GM12801 (cell line): Measurements from ENCODE around the gene CLC.

ENCODE experiments used
- TF ChIP-seq, protein P1 (sequence below): IDR thresholded peaks from one replicate; pipeline ENCODE4 v1.5.1; 2011; ENCODE audit warnings: control low read depth; ENCODE audit not compliant: insufficient read length; ENCODE audit errors: extremely low read depth

The CLC gene

DNA sequence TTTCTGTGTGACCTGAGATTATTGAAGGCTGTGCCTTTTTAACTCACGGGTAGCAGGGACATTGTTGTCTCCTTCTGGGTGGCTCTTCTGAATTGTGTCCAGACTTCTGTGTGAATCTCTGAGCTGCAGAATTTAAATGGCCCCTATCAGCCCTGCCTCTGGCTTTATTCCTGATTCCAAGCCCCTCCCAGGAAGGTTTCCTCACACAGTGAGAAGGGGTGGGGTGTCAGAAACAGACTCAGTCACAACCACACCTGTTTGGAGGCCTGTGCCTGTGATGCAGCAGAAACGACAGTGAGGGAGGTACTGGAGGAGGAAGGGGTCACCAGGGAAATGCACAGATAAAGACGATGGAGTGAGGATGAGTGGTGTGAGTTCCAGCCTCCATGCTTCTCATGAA, at the start of gene CLC:
Gene CLC (minus strand): TSS at position 139 of the 400 bp plus-strand sequence. CDS start 77 bp downstream, at position 62.
- TF ChIP-seq, protein P1, sequence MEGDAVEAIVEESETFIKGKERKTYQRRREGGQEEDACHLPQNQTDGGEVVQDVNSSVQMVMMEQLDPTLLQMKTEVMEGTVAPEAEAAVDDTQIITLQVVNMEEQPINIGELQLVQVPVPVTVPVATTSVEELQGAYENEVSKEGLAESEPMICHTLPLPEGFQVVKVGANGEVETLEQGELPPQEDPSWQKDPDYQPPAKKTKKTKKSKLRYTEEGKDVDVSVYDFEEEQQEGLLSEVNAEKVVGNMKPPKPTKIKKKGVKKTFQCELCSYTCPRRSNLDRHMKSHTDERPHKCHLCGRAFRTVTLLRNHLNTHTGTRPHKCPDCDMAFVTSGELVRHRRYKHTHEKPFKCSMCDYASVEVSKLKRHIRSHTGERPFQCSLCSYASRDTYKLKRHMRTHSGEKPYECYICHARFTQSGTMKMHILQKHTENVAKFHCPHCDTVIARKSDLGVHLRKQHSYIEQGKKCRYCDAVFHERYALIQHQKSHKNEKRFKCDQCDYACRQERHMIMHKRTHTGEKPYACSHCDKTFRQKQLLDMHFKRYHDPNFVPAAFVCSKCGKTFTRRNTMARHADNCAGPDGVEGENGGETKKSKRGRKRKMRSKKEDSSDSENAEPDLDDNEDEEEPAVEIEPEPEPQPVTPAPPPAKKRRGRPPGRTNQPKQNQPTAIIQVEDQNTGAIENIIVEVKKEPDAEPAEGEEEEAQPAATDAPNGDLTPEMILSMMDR = no peak

DNA sequence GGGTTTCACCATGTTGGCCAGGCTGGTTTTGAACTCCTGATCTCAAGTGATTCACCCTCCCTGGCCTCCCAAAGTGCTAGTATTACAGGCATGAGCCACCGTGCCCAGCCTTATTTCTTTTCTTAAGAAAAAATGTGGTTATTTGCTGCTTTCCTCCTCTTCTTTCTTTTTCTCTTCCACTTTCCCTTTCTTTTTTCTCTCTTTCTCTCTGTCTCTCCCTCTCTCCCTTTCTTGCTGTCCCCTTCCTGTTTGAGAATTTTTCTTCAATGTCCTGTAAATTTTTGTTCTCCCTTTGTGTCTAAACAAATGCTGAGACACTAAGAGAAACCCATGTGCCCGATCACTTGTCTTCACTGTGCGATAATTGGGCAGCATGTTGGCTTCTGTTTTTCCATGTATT, 43.1 kb upstream of the CLC start:
- TF ChIP-seq, protein P1 = no peak

DNA sequence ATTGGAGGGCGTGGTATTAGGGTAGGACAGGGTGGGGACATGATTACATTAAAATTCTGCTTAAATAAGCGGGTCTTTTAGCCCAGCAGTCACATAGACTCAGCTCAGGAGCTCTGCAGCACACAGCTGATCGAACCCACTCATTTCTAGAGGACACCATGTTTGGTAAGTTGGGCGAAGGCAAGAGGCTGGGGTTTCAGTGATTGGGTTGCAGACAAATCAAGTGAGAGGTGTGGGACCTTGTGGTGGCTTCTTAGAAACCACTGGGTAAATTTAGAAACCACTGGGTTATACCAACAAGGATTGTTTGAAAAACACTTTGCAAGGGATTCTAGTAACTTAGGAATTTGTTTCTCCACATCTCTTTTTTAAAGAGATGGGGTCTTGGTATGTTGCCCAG, 40.9 kb upstream of the CLC start, which contains the start of gene LEUTX:
Gene LEUTX (plus strand): TSS at position 92 of the 400 bp plus-strand sequence. CDS start 67 bp downstream, at position 159.
- TF ChIP-seq, protein P1 = no peak

DNA sequence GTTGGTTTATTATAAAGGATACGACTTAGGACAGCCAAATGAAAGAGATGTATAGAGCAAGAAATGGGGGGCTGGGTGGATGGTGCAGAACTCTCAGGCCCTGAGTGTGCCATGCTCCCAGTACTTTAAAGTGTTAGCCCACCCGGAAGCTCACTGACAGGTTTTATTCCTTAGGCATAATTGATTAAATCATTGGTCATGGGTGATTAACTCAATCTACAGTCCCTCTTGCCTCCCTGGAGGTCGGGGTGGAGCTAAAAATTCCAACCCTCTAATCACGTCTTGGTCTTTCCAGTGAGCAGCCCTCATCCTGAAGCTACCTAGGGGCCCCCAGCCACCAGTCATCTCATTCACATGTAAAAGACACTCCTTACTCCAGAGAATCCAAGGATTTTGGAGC, 31.0 kb upstream of the CLC start:
- TF ChIP-seq, protein P1 = no peak

DNA sequence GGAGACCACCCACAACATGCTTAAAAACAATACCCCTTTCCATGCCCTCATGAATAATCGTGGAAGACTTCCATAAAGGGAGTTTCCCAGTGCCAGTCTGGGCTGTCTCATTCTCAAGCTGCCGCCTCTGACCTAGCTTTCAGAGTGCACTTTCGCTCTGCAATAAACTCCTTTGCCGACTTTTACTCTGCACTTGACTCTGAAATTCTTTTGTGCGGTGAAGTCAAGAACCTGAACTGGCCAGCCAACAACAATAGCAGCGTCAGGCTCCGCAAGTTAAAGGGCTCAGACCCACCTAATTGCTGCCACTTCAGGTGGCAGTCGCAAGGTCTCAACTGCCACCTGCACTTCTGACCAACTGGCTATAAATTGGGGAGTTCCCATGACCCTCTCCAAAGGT, 30.5 kb upstream of the CLC start:
- TF ChIP-seq, protein P1 = no peak

DNA sequence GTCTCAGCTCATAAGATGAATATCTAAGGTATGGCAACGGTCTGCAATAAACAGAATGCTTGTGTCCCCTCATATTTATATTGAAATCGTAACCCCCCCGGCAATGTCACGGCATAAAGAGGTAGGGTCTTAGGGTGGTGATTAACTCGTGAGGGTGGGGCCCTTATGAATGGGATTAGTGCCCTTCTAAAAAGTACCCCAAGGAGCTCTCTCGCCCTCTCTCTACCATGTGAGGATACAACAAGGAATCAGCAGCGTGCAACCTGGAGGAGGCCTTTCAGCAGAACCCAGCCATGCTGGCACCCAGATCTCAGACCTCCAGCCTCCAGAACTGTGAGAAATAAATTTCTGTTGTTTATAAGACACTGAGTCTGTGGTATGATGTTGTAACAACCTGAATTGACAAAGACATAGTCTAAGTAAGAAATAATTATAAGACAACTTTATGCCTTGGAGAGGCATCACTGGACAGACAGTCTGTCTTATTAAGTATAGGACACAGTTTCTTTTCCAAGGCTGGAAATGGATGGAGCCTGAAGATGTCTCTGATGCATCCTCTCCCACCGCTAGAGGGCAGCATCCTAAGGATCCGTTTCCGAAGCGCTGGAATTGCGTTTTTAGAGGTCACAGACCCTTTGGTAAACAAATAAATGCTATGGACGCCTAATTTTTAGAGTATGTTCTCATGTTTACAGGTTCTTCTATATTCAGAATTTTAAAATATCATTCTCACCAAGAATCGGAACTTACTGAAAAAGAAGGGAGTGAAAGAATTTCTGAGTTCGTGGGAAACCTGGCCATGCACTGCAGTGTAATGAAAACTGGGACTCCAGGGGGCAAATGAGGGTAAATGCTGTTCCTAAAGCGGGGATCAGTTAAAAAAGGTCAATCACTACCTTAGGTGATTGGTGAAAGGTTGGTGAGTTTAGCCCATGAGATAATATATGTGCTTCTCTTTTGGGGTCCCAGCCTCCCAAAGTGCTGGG, 27.6 kb upstream of the CLC start:
- TF ChIP-seq, protein P1 = no peak

DNA sequence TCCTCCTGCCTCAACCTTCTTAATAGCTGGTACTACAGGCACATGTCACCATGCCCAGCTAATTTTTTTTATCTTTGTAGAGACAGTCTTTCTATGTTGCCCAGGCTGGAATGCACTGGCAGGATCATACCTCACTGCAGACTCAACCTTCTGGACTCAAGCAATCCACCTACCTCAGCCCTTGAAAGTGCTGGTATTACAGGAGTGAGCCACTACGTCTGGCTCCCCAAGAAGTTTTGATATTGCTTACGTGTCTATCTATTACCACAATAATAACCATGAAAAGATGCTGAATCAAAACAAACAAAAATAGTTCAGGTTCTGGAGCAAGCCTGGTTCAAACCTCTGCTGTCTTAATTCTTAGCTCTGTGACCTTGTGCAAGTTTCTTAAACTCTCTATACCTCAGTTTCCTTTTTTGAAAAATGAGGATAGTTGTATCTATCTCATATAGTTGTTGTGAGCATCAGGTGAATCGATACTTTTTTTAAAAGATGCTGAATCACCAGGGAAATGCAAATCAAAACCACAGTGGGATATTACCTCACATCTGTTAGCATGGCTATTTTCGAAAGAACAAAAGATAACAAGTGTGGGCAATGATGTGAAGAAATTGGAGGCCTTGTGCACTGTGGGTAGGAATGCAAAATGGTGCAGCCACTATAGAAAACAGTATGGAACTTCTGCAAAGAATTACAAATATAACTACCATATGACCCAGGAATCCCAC, 21.8 kb upstream of the CLC start:
- TF ChIP-seq, protein P1 = no peak
